Psoas muscle (tissue), 8 donors: ENCODE measurements around the gene EARS2. TPM values are rescaled to one million over a fixed set of nuclear protein-coding genes. Genes with fewer than 3 reads are reported as not detected.

Experiments used
- ATAC-seq, 4 donors: fragments of 200-7000 bp; cut with Tn5 transposase; one replicate each; pipeline ENCODE4 v1.9.1; 2020; ENCODE audit warnings: moderate library complexity in 3 of 4, mild to moderate bottlenecking in 2 of 4
- DNase-seq, 2 donors: peaks; one replicate each; pipeline ENCODE4 v3.0.0-alpha.2; 2020
- H3K27ac ChIP-seq: fragments of 200-600 bp; one replicate; pipeline ENCODE4 v1.8.0; 2022
- H3K27me3 ChIP-seq, 3 donors: fragments of 200-600 bp in 1 of 3; one replicate each; pipeline versions ENCODE4 v1.6.1 to v1.8.0; 2013 to 2022; ENCODE audit warnings: low read length in 2 of 3, mild to moderate bottlenecking in 2 of 3, moderate library complexity in 1 of 3; ENCODE audit not compliant: insufficient read depth in 3 of 3
- H3K36me3 ChIP-seq, 2 donors: fragments of 200-600 bp in 1 of 2; one replicate each; pipeline versions ENCODE4 v1.6.1 to v1.8.0; 2013 to 2022; ENCODE audit warnings: low read depth in 1 of 2, mild to moderate bottlenecking in 1 of 2, moderate library complexity in 1 of 2; ENCODE audit not compliant: insufficient read depth in 1 of 2
- H3K4me1 ChIP-seq: fragments of 200-600 bp; one replicate; pipeline ENCODE4 v1.8.0; 2022
- H3K4me3 ChIP-seq: fragments of 200-600 bp; one replicate; pipeline ENCODE4 v1.8.0; 2022; ENCODE audit warnings: mild to moderate bottlenecking
- H3K9me3 ChIP-seq: fragments of 200-600 bp; one replicate; pipeline ENCODE4 v1.8.0; 2022
- CTCF ChIP-seq: fragments of 200-600 bp; IDR thresholded peaks from one replicate; pipeline ENCODE4 v1.8.0; 2022; ENCODE audit warnings: antibody characterized with exemption
- WGBS, 3 donors: extraction: QIAGEN DNeasy Blood & Tissue Kit; methylation state at CpG; one replicate each; pipeline versions ENCODE4 v1.1.6 to v1.1.7; 2013; 5-methylcytosine and 5-hydroxymethylcytosine counted together
- intact Hi-C, 2 donors: fragments of 100-400 bp; cut with DNase I; formaldehyde crosslinking; loops; one replicate each; pipeline versions ENCODE4 v1.11.0 to v1.14.2; 2022
- polyA plus RNA-seq, 3 donors: library from polyadenylated mRNA; stranded (reverse); fragments of 200-250 nt; gene quantifications; one replicate each; pipeline ENCODE4 v1.2.3, GENCODE V29; 2013
- total RNA-seq, 4 donors: library from RNA; stranded (reverse); fragmentation: NEBNext Ultra II Directional in 2 of 4; extraction: Animal tissue kit (Norgen Biotek cat#: 25700) in 2 of 4; gene quantifications; one replicate each; pipeline versions ENCODE4 v1.2.1 to v1.2.4, GENCODE V29; 2021 to 2023
- donor health status: healthy with polysubstance abuse.
- donor health status: DM: no; HTN: no; CAD: no; lungs with moderate emphysema.
- donor health status: Bipolar disorder and iron deficiency.
- donor health status: healthy.
- donor health status: DM: yes; HTN: yes; CAD: no.
- donor health status: DM: no; HTN: no; CAD: no.
- donor health status: DM: no; HTN: no; CAD: no.
- donor health status: DM: yes; HTN: yes; CAD: no.

The EARS2 gene
- total and polyA plus RNA-seq, 7 donors = 12.1 to 28.3 (median 19.8) TPM

- Histone ChIP-seq H3K27me3 (no peaks in the 10 kb centered on the region), H3K4me3 (no peak overlapping the region), H3K27ac (peak overlapping the region; percentile 86), H3K4me1 (peaks cover 42% of the 10 kb centered on the region), H3K36me3 (peaks cover 0 to 8% of the 10 kb centered on the region in 2 donors), H3K9me3 (no peaks in the 10 kb centered on the region)
- TF ChIP-seq CTCF = no peak
- peak in 3 of 4 donors; percentile 8 to 41 (median 20) for ATAC-seq
- 72 to 83% (median 75%) methylated on average over 9 of the region's 9 CpGs for WGBS, 3 donors
- DNase-seq = no peak
- intact Hi-C loops = no loop called here
These were observed 51.9 kb downstream of the EARS2 start for GRCh38 chr16:23505180-23505665.

GRCh38 chr16:23504453-23505179 is 52.5 kb downstream of the EARS2 start:
- TF ChIP-seq CTCF = no peak
- Histone ChIP-seq H3K9me3 (no peaks in the 10 kb centered on the region), H3K27ac (peak overlapping the region; percentile 86), H3K4me1 (peaks cover 42% of the 10 kb centered on the region), H3K4me3 (no peak overlapping the region), H3K27me3 (no peaks in the 10 kb centered on the region), H3K36me3 (peaks cover 0 to 8% of the 10 kb centered on the region in 2 donors)
- WGBS, 3 donors = 15 to 35% (median 22%) methylated on average over 13 of the region's 13 CpGs
- ATAC-seq = peak; percentile 86 to 95 (median 93)
- intact Hi-C loops = no loop called here
- peak; percentile 80 to 91 for DNase-seq

DNA sequence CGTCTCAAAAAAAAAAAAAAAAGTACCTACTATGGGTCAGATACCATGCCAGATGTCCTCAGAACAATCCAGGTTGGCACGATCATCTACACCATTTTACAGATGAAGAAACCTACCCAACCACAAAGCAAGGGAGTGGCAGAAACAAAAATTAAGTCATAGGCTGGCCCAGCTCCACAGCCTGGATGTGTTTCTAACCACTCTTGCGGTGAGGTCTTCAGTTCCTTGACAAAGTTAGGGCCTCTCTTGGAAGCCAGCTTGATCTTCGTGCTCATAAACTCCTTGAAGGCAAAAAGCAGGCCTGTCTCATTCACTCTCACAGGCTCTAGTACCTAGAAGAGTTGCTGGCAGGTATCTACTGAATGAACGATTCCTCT is 53.1 kb downstream of the EARS2 start:
- ATAC-seq = peak; percentile 40 to 64 (median 56)
- H3K27me3 ChIP-seq = no peaks in the 10 kb centered on the region
- H3K4me3 ChIP-seq = no peak overlapping the region
- H3K9me3 ChIP-seq = no peaks in the 10 kb centered on the region
- DNase-seq = peak; percentile 56 to 75
- no peak for TF ChIP-seq CTCF
- H3K4me1 ChIP-seq = peaks cover 42% of the 10 kb centered on the region
- intact Hi-C loops = no loop called here
- H3K36me3 ChIP-seq = peaks cover 0 to 8% of the 10 kb centered on the region in 2 donors
- 34 to 61% (median 45%) methylated on average over 4 to 5 of the region's 5 CpGs for WGBS, 3 donors
- peak overlapping the region; percentile 86 for H3K27ac ChIP-seq

GRCh38 chr16:23502466-23502865 is 54.7 kb downstream of the EARS2 start:
- DNase-seq = no peak
- H3K27me3 ChIP-seq = no peaks in the 10 kb centered on the region
- peaks cover 0 to 8% of the 10 kb centered on the region in 2 donors for H3K36me3 ChIP-seq
- WGBS, 3 donors = 52 to 65% (median 63%) methylated on average over 2 of the region's 2 CpGs
- intact Hi-C loops = no loop called here
- peaks cover 42% of the 10 kb centered on the region for H3K4me1 ChIP-seq
- no peak overlapping the region for H3K4me3 ChIP-seq
- peak overlapping the region; percentile 24 for H3K27ac ChIP-seq
- TF ChIP-seq CTCF = no peak
- no peak for ATAC-seq
- H3K9me3 ChIP-seq = no peaks in the 10 kb centered on the region
